Neural progenitor cell (in vitro differentiated cells): ENCODE results near the gene DENND5A. TPM values are rescaled to one million over a fixed set of nuclear protein-coding genes. Genes with fewer than 3 reads are reported as not detected.

Source experiments
- DNase-seq: peaks from one replicate; pipeline ENCODE4 v3.0.0-alpha.2; 2016; ENCODE audit warnings: low spot score
- H2AFZ ChIP-seq: fragments of 200-600 bp; sonication (generic); replicated peaks from 2 replicates; pipeline ENCODE4 v1.6.1; 2016; ENCODE audit warnings: antibody characterized with exemption
- H3F3A ChIP-seq: fragments of 200-600 bp; sonication (generic); 2 replicates; pipeline ENCODE4 v1.6.1; 2016; ENCODE audit warnings: antibody characterized with exemption, low read depth
- H3K27ac ChIP-seq: fragments of 200-600 bp; sonication (generic); 2 replicates; pipeline ENCODE4 v1.5.1; 2016; ENCODE audit warnings: mild to moderate bottlenecking
- H3K27me3 ChIP-seq: fragments of 200-600 bp; sonication (generic); 2 replicates; pipeline ENCODE4 v1.6.1; 2016; ENCODE audit warnings: mild to moderate bottlenecking, moderate library complexity
- H3K36me3 ChIP-seq: fragments of 200-600 bp; sonication (generic); 2 replicates; pipeline ENCODE4 v1.5.1; 2016
- H3K4me1 ChIP-seq: fragments of 200-600 bp; sonication (generic); 2 replicates; pipeline ENCODE4 v1.6.1; 2016; ENCODE audit warnings: mixed run types
- H3K4me2 ChIP-seq: fragments of 200-600 bp; sonication (generic); 2 replicates; pipeline ENCODE4 v1.6.1; 2016
- H3K4me3 ChIP-seq: fragments of 200-600 bp; sonication (generic); 2 replicates; pipeline ENCODE4 v1.5.1; 2016
- H3K79me2 ChIP-seq: fragments of 200-600 bp; sonication (generic); 2 replicates; pipeline ENCODE4 v1.6.1; 2016; ENCODE audit warnings: low read depth
- H3K9ac ChIP-seq: fragments of 200-600 bp; sonication (generic); 2 replicates; pipeline ENCODE4 v1.6.1; 2016
- H3K9me3 ChIP-seq: fragments of 200-600 bp; sonication (generic); 2 replicates; pipeline ENCODE4 v1.5.1; 2016; ENCODE audit warnings: low read depth
- H4K20me1 ChIP-seq: fragments of 200-600 bp; sonication (generic); 2 replicates; pipeline ENCODE4 v1.6.1; 2016; ENCODE audit warnings: low read depth
- H3K27ac Mint-ChIP-seq: 3 replicates; pipeline ENCODE4 v1.8.0; 2021; ENCODE audit warnings: mixed read lengths
- H3K27me3 Mint-ChIP-seq: 2 replicates; pipeline ENCODE4 v1.8.0; 2022; ENCODE audit warnings: low read depth, mild to moderate bottlenecking, inconsistent platforms, moderate library complexity, mixed read lengths; ENCODE audit not compliant: insufficient read depth
- H3K36me3 Mint-ChIP-seq: 3 replicates; pipeline ENCODE4 v1.8.0; 2021; ENCODE audit warnings: mixed read lengths
- H3K4me1 Mint-ChIP-seq: 3 replicates; pipeline ENCODE4 v1.8.0; 2021; ENCODE audit warnings: mixed read lengths
- H3K4me3 Mint-ChIP-seq: 3 replicates; pipeline ENCODE4 v1.8.0; 2021; ENCODE audit warnings: mild to moderate bottlenecking, moderate library complexity, mixed read lengths
- H3K9me3 Mint-ChIP-seq: 3 replicates; pipeline ENCODE4 v1.8.0; 2020; ENCODE audit warnings: mixed read lengths
- CTCF ChIP-seq: fragments of 200-600 bp; sonication (generic); IDR thresholded peaks from 2 replicates; pipeline ENCODE4 v1.5.1; 2017; ENCODE audit warnings: antibody characterized with exemption, mild to moderate bottlenecking
- EZH2 ChIP-seq: fragments of 200-600 bp; sonication (generic); IDR thresholded peaks from 2 replicates; pipeline ENCODE4 v1.6.1; 2017; ENCODE audit warnings: antibody characterized with exemption, mild to moderate bottlenecking, moderate library complexity
- EZH2phosphoT487 ChIP-seq: fragments of 200-600 bp; sonication (generic); IDR thresholded peaks from 2 replicates; pipeline ENCODE4 v1.6.1; 2017; ENCODE audit warnings: antibody characterized with exemption
- total RNA-seq: library from RNA; depleted of rRNA; stranded (reverse); fragments of >200 nt; gene quantifications from 2 replicates; pipeline ENCODE4 v1.2.3, GENCODE V29; 2015; ENCODE audit warnings: low replicate concordance

Gene DENND5A
- total RNA-seq, 1 donor from 2014 or later: 142 TPM

GRCh38 chr11:9187616-9188015, 77.5 kb downstream of the DENND5A start:
- peak; percentile 31 for DNase-seq
- no peak overlapping the region for H2AFZ ChIP-seq
- H3K27ac ChIP-seq: peak overlapping the region; percentile 44
- peaks cover 10% of the 10 kb centered on the region for H3F3A ChIP-seq
- H3K9ac ChIP-seq: no peak overlapping the region
- peaks cover 13% of the 10 kb centered on the region for H3K4me1 ChIP-seq
- Mint-ChIP-seq H3K36me3 (peaks cover 55% of the 10 kb centered on the region), H3K27me3 (no peaks in the 10 kb centered on the region), H3K9me3 (peaks cover 26% of the 10 kb centered on the region), H3K4me1 (no peaks in the 10 kb centered on the region), H3K27ac (no peak overlapping the region), H3K4me3 (no peak overlapping the region)
- no peak overlapping the region for H3K4me2 ChIP-seq
- no peak overlapping the region for H3K4me3 ChIP-seq
- H4K20me1 ChIP-seq: no peaks in the 10 kb centered on the region
- H3K36me3 ChIP-seq: peaks cover 18% of the 10 kb centered on the region
- no peaks in the 10 kb centered on the region for H3K27me3 ChIP-seq
- no peak for TF ChIP-seq CTCF
- no peaks in the 10 kb centered on the region for H3K79me2 ChIP-seq
- H3K9me3 ChIP-seq: no peaks in the 10 kb centered on the region

GRCh38 chr11:9184516-9184915, 80.6 kb downstream of the DENND5A start:
- Mint-ChIP-seq H3K4me1 (no peaks in the 10 kb centered on the region), H3K36me3 (peaks cover 38% of the 10 kb centered on the region), H3K4me3 (no peak overlapping the region), H3K27me3 (no peaks in the 10 kb centered on the region), H3K27ac (no peak overlapping the region), H3K9me3 (peaks cover 11% of the 10 kb centered on the region)
- Histone ChIP-seq H3K79me2 (no peaks in the 10 kb centered on the region), H3K4me1 (peaks cover 13% of the 10 kb centered on the region), H3K4me2 (no peak overlapping the region), H3K27ac (no peak overlapping the region), H3F3A (peaks cover 14% of the 10 kb centered on the region), H4K20me1 (no peaks in the 10 kb centered on the region), H3K9ac (no peak overlapping the region), H3K4me3 (no peak overlapping the region), H2AFZ (no peak overlapping the region), H3K9me3 (no peaks in the 10 kb centered on the region), H3K27me3 (no peaks in the 10 kb centered on the region), H3K36me3 (peaks cover under 1% of the 10 kb centered on the region)
- no peak for TF ChIP-seq EZH2phosphoT487
- no peak for TF ChIP-seq CTCF
- no peak for TF ChIP-seq EZH2
- DNase-seq: no peak

DNA sequence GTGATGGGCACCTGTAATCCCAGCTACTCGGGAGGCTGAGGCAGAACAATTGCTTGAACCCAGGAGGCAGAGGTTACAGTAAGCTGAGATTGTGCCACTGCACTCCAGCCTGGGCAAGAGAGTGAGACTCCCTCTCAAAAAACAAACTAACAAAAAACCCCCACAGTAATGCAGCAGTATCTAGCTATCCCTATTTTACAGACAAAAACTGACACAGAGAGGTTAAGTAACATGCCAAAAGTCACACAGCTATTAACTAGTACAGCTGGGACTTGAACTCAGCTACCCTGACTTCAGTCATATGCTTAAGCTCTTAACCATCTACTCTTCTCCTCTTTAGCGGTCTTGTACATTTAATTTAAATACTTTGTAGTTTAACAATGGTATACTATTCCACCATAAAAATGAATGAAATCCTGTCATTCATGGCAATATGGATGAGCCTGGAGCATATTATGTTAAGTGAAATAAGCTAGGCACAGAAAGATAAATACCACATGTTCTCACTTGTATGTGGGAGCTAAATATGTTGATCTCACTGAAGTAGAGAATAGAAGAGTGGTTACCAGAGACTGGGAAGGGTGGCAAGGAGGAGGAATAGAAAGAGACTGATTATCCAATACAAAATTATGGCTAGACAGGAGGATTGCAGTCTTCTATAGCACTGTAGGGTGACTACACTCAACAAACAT, 82.8 kb downstream of the DENND5A start:
- Histone ChIP-seq H2AFZ (no peak overlapping the region), H3K27me3 (no peaks in the 10 kb centered on the region), H3K9ac (no peak overlapping the region), H3K9me3 (no peaks in the 10 kb centered on the region), H3K4me1 (peaks cover 6% of the 10 kb centered on the region), H3K79me2 (no peaks in the 10 kb centered on the region), H3F3A (peaks cover 8% of the 10 kb centered on the region), H3K36me3 (peaks cover 7% of the 10 kb centered on the region), H3K4me2 (no peak overlapping the region), H3K4me3 (no peak overlapping the region), H3K27ac (no peak overlapping the region), H4K20me1 (no peaks in the 10 kb centered on the region)
- TF ChIP-seq CTCF: no peak
- Mint-ChIP-seq H3K36me3 (peaks cover 28% of the 10 kb centered on the region), H3K4me1 (no peaks in the 10 kb centered on the region), H3K27ac (no peak overlapping the region), H3K9me3 (no peaks in the 10 kb centered on the region), H3K27me3 (no peaks in the 10 kb centered on the region), H3K4me3 (no peak overlapping the region)
- no peak for DNase-seq
